NOMO-1 (cell line): Measurements from ENCODE around the gene COL11A2.

ENCODE experiments used
- DNase-seq, 2 experiments: peaks; one replicate each; lab custom pipeline; 2025; ENCODE audit not compliant: unreplicated experiment in 2 of 2; lab: John Stamatoyannopoulos, UW

The COL11A2 gene

GRCh38 chr6:33172688-33173534, 19.4 kb downstream of the COL11A2 start:
- no peak for DNase-seq

- no peak for DNase-seq
These were observed 20.2 kb downstream of the COL11A2 start for GRCh38 chr6:33171880-33172687.

GRCh38 chr6:33171016-33171879, 21.0 kb downstream of the COL11A2 start:
- no peak for DNase-seq

- DNase-seq = no peak
These were observed 21.9 kb downstream of the COL11A2 start for GRCh38 chr6:33170176-33171015.

GRCh38 chr6:33169291-33170175, 22.7 kb downstream of the COL11A2 start:
- no peak for DNase-seq

- DNase-seq = no peak
These were observed 23.6 kb downstream of the COL11A2 start for GRCh38 chr6:33168639-33169038.

GRCh38 chr6:33168284-33168601, 24.0 kb downstream of the COL11A2 start:
- no peak for DNase-seq

GRCh38 chr6:33167374-33168283, 24.6 kb downstream of the COL11A2 start:
- no peak for DNase-seq

GRCh38 chr6:33166811-33167210, 25.5 kb downstream of the COL11A2 start:
- no peak for DNase-seq

- no peak for DNase-seq
These were observed 25.9 kb downstream of the COL11A2 start for GRCh38 chr6:33166363-33166762.

GRCh38 chr6:33165581-33166258, 26.5 kb downstream of the COL11A2 start:
- DNase-seq = no peak

GRCh38 chr6:33164665-33165373, 27.4 kb downstream of the COL11A2 start:
- DNase-seq = no peak

- no peak for DNase-seq
These were observed 28.1 kb downstream of the COL11A2 start for GRCh38 chr6:33164176-33164575.

GRCh38 chr6:33163540-33163939, 28.7 kb downstream of the COL11A2 start:
- no peak for DNase-seq

GRCh38 chr6:33161354-33162331, 30.6 kb downstream of the COL11A2 start:
- peak; percentile 64 to 84 for DNase-seq
